Measurements from ENCODE around the gene PRSS57.

Gene PRSS57

DNA sequence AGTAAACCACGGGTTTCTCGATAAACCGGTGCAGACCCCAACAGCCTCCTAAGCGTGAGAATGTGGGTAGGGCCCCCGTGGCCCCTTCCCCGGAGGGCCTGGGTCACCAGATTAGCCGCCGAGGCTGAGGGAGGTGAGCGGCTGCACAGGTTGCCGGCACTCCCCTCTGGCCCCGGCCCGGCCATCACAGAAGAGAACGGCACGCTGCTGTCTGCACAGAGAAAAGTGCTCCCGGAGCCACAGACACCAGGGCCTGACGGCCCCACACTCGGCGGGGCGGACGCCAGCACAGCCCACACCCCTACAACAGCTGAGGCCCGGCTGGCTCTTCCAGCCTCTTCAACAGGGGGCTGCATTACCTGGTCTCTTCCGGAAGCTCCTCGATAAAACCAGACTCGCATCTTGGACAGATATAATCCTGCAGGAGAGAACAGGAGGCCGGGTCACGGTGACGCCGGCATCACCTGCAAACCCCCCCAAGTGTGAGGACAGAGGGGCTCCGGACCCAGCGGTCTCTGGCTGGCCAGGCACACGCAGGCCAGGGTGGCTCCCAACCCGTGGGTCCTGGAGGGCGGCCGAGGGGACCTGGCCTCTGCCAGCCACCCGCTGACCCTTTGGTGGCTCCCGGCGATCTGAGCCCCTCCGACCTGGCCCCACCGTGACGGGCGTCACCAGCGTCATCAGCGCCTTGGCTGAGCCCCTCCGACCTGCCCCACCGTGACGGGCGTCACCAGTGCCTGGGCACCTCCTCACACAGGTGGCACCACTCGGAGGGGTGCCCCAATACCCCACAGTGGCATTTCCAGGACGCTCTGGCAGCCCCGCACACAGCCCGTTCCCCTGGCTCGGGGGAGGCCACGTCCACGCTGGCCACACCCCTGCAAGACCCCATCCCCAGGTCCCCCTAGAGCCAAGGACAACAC is 42.5 kb downstream of the PRSS57 start:
- no peak for DNase-seq (ENCODE audit: low spot score)

DNA sequence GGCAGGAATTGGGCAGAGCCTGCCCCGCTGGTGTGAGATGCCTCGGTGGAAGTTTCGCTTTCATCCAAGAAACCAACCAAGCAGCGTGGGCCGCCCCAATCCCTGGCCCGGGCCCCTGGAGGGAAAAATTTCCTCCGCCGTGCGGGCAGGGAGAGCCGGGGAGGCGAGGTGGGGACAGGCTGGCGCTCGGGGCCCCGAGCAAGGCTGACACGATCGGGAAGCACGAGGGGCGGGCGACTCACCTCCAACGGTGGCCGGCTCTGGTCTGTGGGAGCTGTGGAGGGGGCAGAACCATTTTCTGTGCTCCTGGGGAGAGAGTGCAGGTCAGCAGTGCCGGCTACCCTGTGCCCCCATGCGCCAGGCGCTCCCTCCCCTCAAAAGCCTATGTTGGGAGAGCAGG is 43.3 kb downstream of the PRSS57 start:
- DNase-seq (ENCODE audit: low spot score), result no peak

DNA sequence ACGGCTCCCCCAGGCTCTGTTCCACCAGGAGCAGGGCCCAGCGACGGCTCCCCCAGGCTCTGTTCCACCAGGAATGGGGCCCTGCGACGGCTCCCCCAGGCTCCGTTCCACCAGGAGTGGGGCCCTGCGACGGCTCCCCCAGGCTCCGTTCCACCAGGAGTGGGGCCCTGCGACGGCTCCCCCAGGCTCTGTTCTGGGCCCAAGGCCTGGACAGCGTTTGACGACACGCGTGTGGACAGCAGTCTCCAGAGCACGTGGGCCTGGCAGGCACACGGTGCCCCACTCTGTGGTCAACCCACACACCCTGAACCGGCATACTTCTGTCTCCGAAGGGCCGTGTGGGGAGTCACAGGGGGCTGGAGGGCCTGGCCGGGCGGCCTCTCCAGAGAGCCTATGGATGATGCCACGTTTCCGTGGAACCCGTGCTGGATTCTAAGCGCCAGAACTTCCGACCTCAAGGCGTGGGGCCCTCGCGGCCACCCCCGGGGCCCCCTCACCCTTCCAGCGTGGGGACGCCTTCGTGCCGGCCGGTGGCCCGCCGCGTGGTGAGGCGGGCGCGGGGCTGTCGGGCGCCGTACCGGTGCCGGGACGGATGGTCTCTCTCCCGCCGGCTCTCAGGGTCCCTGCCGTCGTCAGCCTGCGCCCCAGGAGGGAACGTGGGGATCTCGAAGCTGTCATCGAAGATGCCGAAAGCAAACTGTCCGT is 44.0 kb downstream of the PRSS57 start:
- no peak for DNase-seq (ENCODE audit: low spot score)

- no peak for DNase-seq (ENCODE audit: low spot score)
Observed at GRCh38 chr19:650121-650520, 45.1 kb downstream of the PRSS57 start.

DNA sequence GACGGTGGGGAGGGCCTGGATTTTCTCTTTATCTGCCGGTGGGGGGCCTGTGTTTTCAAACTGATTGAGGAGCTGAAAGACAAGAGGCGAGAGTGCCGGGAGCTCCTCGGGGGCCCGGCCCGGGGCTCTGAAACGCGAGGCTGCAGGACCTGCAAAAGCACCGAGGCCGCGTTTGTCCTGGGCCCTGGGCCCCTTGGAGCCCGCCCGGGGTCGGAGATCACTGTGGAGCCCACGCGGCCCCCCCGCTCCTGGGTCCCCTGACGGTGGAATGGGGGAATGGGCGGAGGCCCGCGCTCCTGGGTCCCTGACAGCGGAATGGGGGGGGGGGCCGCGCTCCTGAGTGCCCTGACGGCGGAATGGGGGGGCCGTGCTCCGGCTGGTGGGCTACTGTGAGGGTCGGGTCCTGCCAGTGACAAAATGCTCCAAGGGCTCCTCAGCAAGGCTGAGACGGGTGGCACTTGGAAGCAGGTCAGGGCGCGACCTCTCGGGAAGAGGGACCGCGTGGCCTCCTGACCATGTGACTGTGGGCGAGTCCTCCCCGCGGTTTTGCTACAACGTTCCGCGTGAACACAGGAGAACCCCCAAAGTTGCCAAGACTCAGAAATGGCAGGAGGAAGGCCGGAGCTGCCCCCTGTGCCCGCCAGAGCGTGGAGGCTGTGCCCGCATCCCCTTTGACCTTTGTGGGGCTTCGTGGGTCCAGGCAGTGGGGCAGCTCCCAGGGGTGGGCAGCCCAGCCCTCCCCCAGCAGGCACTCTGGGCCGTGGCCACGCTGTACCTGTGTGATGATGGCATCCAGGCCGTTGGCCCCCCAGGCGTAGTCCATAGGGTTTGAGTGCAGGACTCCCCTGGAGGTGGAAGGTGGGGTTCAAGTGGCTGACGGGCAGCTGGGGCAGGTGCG is 46.1 kb downstream of the PRSS57 start:
- no peak for DNase-seq (ENCODE audit: low spot score)

DNA sequence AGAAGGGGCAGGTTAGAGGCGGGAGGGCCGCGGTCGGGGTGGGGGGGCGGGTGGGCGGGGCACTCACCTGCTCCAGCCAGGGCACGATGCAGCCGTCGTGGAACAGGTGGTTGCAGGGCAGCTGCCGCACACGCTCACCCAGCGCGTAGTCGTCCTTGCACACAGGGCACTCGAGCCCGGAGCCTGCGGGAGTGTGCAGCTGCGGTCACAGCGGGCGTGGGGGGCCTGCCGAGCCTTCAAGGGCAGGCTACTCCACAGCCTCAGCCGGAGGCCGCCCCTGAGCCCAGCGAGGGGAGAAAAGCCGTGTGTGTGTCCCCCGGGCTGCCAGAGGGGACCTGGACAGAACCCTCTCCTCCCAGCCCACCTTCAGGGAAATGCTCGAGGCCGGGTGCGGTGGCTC is 46.9 kb downstream of the PRSS57 start:
- DNase-seq (ENCODE audit: low spot score), result no peak

DNA sequence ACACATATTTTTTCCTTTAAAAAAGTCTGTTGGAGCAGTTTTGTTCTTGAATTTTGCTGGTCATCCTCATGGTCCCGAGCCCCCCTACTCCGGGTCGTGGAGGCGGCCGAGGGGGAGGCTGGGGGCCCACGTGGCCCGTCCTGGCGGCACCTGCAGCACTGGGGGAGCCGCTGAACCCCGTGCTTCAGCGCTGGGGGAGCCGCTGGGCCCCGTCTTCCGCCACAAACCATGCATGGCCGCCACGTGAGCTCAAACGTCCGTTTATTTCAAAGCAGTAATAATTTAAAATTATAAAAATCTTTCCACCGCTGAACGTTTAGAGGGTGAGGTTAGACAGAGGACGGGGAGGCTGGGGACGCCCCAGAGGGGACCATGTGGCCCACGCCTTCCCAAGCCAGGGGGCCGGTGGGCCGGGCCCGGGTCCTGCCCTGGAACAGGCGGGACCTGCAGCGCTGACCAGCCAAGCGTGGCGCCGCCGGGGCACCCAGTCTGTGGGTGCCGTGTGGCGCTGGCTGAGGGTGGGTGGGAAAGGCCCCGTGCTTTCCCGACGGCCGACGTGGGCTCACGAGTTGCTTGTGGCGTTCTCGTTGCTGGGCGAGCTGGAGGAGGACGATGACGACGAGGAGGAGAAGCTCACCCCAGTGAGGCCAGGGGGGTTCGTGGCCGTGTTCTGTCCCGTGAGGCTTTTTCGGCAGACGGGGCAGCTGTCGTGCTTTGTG is 47.5 kb downstream of the PRSS57 start:
- peak; percentile 28 for DNase-seq (ENCODE audit: low spot score)

DNA sequence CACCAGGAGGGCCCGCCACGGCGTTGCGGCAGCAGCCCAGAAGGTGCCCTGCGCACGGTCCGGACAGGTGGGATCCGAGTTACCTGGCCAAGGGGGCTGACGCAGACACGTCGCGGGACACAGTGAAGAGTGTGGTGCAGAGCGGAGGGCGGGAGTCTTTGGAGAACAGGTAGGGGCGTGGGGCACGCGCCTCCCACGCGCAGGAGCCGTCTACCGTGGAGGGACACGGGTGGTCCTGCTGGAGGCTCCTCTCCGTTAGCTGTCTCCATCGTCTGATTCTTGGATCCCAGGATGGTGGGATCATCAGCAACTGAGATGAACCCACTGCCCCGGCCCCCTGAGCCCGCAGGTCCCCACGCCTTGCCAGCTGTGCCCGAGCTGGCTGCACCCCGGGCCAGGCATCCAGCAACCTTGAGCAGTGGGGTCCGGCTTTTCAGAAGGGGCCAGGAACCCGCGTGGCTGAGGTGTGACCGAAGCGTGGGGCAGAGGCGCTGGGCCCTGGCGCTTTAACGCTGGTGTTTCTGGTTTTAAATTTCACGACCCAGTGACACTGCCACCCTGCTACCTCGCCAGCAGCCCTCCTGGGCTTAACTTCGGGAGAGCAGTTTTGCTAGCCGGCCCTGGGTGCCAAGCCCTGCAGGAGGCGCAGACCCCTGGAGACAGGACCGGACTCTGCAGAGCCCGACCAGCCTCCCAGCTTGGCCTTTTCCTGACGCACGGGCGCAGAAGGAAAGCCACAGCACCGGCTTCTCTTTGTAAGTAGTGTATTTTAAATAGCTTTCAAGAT is 48.3 kb downstream of the PRSS57 start:
- no peak for DNase-seq (ENCODE audit: low spot score)

DNA sequence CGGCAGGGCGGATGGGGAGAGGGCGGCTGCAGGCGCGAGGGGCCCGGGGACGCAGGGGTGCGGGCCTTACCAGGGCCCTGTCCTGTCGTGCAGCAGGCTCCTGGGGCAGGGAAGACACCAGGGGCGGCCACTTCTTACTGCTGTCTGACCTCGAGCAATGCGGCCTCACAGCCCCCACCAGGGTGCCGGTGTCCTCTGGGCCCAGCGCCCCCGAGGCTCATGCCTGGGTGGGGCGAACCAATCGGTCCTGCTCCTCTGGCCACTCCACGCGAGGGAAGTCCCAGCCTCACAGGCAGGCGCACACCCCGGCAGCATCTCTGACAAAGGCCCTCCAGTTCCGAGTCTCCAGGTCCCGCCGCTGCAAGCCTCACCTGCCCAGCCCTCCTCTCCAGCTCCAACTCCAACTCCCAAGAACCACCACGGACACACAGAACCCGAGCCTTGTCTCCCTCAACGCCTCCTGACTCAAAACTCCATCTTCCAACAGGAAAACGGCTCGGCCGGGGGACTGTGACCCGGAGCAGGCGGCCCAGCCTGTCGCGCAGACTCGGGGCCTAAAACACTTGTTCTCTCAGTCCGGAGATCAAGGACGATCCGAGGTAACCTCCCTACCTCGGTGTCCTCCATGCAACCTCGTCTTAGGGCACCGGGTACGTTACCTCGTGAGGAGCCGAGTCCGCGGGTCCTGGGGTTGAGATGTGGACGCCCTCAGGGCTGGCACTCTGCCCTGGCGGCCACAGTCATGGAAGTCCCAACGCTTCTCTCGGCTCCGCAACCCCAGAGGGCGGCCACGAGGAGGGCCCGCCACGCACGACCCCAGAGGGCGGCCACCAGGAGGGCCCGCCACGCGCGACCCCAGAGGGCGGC is 49.1 kb downstream of the PRSS57 start:
- no peak for DNase-seq (ENCODE audit: low spot score)

DNA sequence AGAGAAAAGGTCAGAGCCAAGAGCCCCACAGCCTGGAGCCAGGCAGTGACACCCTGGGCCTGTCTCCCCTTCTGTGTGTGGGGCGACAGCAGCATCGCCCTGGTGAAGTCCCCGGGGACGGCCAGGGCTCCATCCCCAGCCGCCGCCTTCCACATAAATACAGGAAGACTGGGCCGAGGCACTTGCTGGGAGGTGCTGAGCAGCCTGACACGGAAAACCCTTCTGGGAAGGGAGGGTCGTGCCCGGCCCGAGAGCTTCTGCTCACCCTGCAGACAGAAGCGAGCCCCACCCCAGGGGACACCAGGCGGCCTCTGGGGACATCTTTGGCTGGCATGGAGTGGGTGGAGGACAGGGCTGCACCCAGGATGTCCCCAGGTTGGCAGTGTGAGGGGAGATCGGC is 50.5 kb downstream of the PRSS57 start:
- no peak for DNase-seq (ENCODE audit: low spot score)

GRCh38 chr19:644363-644762 is 50.9 kb downstream of the PRSS57 start:
- DNase-seq (ENCODE audit: low spot score), result no peak

DNA sequence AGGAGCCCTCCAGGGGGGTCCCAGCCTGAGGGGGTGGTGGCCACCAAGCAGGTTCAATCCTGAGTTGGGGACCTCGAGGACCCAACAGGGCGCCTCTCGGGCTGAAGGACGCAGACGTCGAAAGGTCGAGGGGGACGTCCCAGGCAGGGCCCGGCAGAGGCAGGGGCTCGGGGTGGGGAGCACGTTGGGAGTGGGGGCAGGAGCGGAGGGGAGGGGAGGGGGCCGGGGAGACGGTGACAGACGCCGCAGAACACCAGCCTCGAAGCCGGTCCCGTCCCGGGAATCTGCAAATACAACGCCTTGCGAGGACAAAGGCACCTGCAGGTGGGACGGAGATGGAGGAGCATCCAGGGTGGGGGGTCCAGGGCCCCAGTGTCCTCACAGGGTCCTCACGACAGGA is 51.5 kb downstream of the PRSS57 start:
- DNase-seq (ENCODE audit: low spot score), result no peak

- DNase-seq (ENCODE audit: low spot score), result no peak
Observed at GRCh38 chr19:642767-643727, 52.2 kb downstream of the PRSS57 start.

DNA sequence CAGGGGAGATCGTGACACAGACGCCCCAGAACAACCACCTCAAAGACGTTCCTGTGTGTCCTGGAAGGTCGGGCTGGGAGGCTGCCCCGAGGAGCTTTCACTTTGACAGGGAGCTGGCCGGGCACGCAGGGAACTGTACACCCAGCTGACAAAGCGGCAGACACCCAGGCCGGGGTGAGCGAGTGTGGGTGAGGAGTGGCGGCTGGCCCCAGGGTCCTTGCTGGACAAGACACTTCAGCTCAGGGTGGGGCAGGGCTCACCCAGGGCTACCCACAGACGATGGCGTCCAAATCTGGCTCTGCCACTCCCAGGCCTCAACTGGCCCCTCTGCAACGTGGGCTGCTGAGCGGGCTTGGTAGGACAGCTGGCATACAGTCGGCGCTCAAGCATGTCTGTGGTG is 53.5 kb downstream of the PRSS57 start:
- no peak for DNase-seq (ENCODE audit: low spot score)

GRCh38 chr19:640606-641189 is 54.6 kb downstream of the PRSS57 start:
- DNase-seq (ENCODE audit: low spot score), result no peak

DNA sequence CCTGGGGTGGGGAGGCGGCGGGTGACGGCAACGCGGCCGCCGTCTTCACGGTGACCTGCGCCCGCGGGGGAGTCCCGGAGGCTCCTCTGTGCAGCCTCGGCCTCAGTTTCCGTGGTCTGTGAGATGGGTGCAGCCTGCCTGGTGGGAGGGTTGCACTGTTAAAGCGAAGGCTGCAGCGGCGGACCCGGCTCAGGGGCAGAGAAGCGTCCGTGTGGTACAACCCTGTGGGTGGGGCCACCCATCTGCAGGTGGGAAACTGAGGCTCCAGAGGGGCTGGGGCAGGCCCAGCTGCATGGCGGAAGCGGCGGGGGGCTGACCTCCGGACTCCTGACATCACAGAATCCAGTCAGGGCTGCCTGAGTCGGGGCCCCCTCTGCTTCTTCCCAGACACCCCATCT is 55.1 kb downstream of the PRSS57 start:
- DNase-seq (ENCODE audit: low spot score), result no peak

DNA sequence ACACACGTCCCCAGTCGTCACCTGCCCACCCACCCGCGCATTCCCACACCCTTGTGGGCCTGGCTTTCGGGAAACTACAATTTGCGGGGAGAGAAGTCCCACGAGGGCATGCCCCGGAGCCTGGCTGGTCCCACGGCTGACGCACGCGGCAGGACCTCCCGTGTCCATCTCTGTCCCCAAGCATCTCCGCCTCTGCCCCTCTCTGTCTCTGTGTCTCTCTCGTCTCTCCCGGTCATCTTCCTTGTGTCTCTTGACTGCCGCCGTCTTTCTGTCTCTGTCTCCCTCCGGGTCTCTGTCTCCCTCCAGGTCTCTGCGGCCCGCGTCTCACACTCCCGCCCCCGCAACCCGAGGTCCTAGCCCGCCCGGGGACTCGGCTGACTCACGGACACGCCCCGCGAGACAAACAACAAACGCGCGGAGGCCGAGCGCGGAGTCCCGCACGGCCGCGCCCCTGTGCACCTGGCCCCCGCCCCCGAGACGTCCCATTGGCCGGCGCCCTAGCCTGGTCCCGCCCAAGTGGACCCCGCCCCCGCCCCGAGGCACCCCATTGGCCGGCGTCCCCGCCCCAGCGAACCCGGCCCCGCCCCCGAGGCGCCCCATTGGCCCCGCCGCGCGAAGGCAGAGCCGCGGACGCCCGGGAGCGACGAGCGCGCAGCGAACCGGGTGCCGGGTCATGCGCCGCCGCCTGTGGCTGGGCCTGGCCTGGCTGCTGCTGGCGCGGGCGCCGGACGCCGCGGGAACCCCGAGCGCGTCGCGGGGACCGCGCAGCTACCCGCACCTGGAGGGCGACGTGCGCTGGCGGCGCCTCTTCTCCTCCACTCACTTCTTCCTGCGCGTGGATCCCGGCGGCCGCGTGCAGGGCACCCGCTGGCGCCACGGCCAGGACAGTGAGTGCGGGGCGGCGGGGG is 55.7 kb downstream of the PRSS57 start, which contains the start of gene FGF22:
Gene FGF22, plus strand, starts transcription at position 627 of the 908 bp plus-strand sequence. Its CDS starts 47 bp downstream, at position 674.
- peak; percentile 97 for DNase-seq (ENCODE audit: low spot score)
